ENCODE data around the gene MEIOC. TPM values are rescaled to one million over a fixed set of nuclear protein-coding genes. Genes with fewer than 3 reads are reported as not detected.

MEIOC gene
- total and polyA plus RNA-seq, 2 donors from 2014 or later: 0.26 to 0.28 TPM

- no peak overlapping the region for H3K4me3 ChIP-seq (ENCODE audit: low read length in 3 of 3)
- TF ChIP-seq CTCF (IDR thresholded peaks at IDR 0.05; ENCODE audit: borderline replicate concordance, extremely low read depth, insufficient read depth): no peak
- no peaks in the 10 kb centered on the region for H3K9me3 ChIP-seq (ENCODE audit: control insufficient read depth in 2 of 3, insufficient read depth in 1 of 3, low read length in 3 of 3)
- FAIRE-seq (no peak), DNase-seq (no peak)
- no peak overlapping the region for H3K9ac ChIP-seq (ENCODE audit: low read length in 3 of 3)
- H3K27me3 ChIP-seq (ENCODE audit: control insufficient read depth, insufficient read depth, low read length): no peaks in the 10 kb centered on the region
- no peaks in the 10 kb centered on the region for H3K4me1 ChIP-seq (ENCODE audit: control insufficient read depth in 2 of 3, insufficient read depth in 2 of 3, low read depth in 1 of 3, low read length in 3 of 3)
- no peaks in the 10 kb centered on the region for H3K36me3 ChIP-seq (ENCODE audit: control insufficient read depth in 2 of 3, insufficient read depth in 3 of 3, low read length in 3 of 3)
- H3K27ac ChIP-seq (ENCODE audit: low read depth in 2 of 2, low read length in 2 of 2): no peak overlapping the region
- intact Hi-C loops (cut with DNase I): no loop called here
These were observed 7.3 kb upstream of the MEIOC start for GRCh38 chr17:44648963-44649362.

DNA sequence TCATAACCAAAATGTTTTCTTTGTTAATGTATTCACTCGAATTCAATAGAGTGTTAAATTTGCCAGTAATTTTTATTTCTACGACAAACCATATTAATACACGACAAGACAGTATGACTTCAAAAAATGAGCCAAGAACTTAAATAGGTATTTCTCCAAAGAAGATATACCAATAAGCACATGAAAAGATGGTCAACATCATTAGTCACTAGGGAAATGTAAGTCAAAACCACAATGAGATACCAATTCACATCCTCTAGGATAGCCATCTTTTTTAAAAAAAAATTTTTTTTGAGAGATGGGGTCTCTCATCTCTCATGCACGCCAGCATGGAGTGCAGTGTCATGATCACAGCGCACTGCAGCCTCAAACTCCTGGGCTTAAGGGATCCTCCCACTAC is 5.0 kb upstream of the MEIOC start:
- no peak overlapping the region for H3K27ac ChIP-seq (ENCODE audit: low read depth in 2 of 2, low read length in 2 of 2)
- FAIRE-seq (no peak), DNase-seq (no peak)
- no peak overlapping the region for H3K9ac ChIP-seq (ENCODE audit: low read length in 3 of 3)
- no peak for TF ChIP-seq CTCF (IDR thresholded peaks at IDR 0.05; ENCODE audit: borderline replicate concordance, extremely low read depth, insufficient read depth)
- H3K27me3 ChIP-seq (ENCODE audit: control insufficient read depth, insufficient read depth, low read length): peaks cover 5% of the 10 kb centered on the region
- no peaks in the 10 kb centered on the region for H3K9me3 ChIP-seq (ENCODE audit: control insufficient read depth in 2 of 3, insufficient read depth in 1 of 3, low read length in 3 of 3)
- H3K36me3 ChIP-seq (ENCODE audit: control insufficient read depth in 2 of 3, insufficient read depth in 3 of 3, low read length in 3 of 3): no peaks in the 10 kb centered on the region
- H3K4me3 ChIP-seq (ENCODE audit: low read length in 3 of 3): no peak overlapping the region
- H3K4me1 ChIP-seq (ENCODE audit: control insufficient read depth in 2 of 3, insufficient read depth in 2 of 3, low read depth in 1 of 3, low read length in 3 of 3): no peaks in the 10 kb centered on the region
- intact Hi-C loops (cut with DNase I): no loop called here

- H3K9ac ChIP-seq (ENCODE audit: low read length in 3 of 3): no peak overlapping the region
- intact Hi-C loops (cut with DNase I): no loop called here
- FAIRE-seq (no peak), DNase-seq (no peak)
- H3K4me1 ChIP-seq (ENCODE audit: control insufficient read depth in 2 of 3, insufficient read depth in 2 of 3, low read depth in 1 of 3, low read length in 3 of 3): no peaks in the 10 kb centered on the region
- no peaks in the 10 kb centered on the region for H3K36me3 ChIP-seq (ENCODE audit: control insufficient read depth in 2 of 3, insufficient read depth in 3 of 3, low read length in 3 of 3)
- no peaks in the 10 kb centered on the region for H3K9me3 ChIP-seq (ENCODE audit: control insufficient read depth in 2 of 3, insufficient read depth in 1 of 3, low read length in 3 of 3)
- no peak for TF ChIP-seq CTCF (IDR thresholded peaks at IDR 0.05; ENCODE audit: borderline replicate concordance, extremely low read depth, insufficient read depth)
- H3K27me3 ChIP-seq (ENCODE audit: control insufficient read depth, insufficient read depth, low read length): peaks cover 7% of the 10 kb centered on the region
- H3K4me3 ChIP-seq (ENCODE audit: low read length in 3 of 3): no peak overlapping the region
- H3K27ac ChIP-seq (ENCODE audit: low read depth in 2 of 2, low read length in 2 of 2): no peak overlapping the region
These were observed 3.5 kb upstream of the MEIOC start for GRCh38 chr17:44652727-44653126.

- Histone ChIP-seq H3K9ac (ENCODE audit: low read length in 3 of 3) (no peak overlapping the region), H3K4me1 (ENCODE audit: control insufficient read depth in 2 of 3, insufficient read depth in 2 of 3, low read depth in 1 of 3, low read length in 3 of 3) (no peaks in the 10 kb centered on the region), H3K36me3 (ENCODE audit: control insufficient read depth in 2 of 3, insufficient read depth in 3 of 3, low read length in 3 of 3) (no peaks in the 10 kb centered on the region), H3K4me3 (ENCODE audit: low read length in 3 of 3) (no peak overlapping the region), H3K27me3 (ENCODE audit: control insufficient read depth, insufficient read depth, low read length) (peaks cover 7% of the 10 kb centered on the region), H3K27ac (ENCODE audit: low read depth in 2 of 2, low read length in 2 of 2) (no peak overlapping the region), H3K9me3 (ENCODE audit: control insufficient read depth in 2 of 3, insufficient read depth in 1 of 3, low read length in 3 of 3) (no peaks in the 10 kb centered on the region)
- intact Hi-C loops (cut with DNase I): no loop called here
- TF ChIP-seq CTCF (IDR thresholded peaks at IDR 0.05; ENCODE audit: borderline replicate concordance, extremely low read depth, insufficient read depth): no peak
- FAIRE-seq (no peak), DNase-seq (no peak)
These were observed 2.9 kb upstream of the MEIOC start for GRCh38 chr17:44653384-44653783.
